ENCODE results near the gene CATSPERB. TPM values are rescaled to one million over a fixed set of nuclear protein-coding genes. Genes with fewer than 3 reads are reported as not detected.
"Not testable (repeated sequence)": the region's sequence is repeated elsewhere in the genome, so short reads cannot be mapped to it uniquely, and the experiment has no call there.

Gene CATSPERB
- total and polyA plus RNA-seq, 3 experiments from 2014 or later = 0.20 to 1.2 (median 1.1) TPM

DNA sequence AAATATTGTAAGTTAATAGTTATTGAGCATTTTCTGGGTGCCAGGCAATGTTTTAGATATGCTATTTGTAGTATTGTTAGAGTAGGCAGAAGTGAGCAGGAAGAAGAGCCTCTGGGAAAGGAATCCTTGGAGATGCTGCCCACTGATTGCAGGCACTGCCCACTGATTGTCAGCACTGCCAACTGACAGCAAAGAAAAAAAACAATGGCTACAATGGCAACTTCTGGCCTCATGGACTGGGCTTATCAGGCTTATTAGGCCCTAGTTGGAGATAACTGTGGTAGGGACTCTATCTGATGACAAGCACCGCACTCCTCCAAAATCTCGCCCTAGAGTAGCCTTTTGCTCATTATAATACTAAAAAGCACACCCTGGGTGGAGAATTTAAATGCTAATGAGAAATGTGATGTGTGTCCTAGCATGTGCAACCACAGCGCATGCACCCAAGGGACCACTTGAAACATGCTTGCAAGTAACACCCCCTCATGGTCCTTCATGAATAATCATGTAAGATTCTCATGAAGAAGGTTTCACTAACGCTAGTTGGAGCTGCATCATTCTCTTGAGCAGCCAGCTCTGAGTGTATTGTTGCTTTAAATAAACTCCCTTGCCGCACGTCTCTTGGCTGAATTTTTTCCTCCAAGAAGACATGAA is 118.3 kb downstream of the CATSPERB start:
- Mint-ChIP-seq H3K36me3 (no peaks in the 10 kb centered on the region), H3K4me3 (no peak overlapping the region)
- CTCF ChIA-PET = no interaction called here

DNA sequence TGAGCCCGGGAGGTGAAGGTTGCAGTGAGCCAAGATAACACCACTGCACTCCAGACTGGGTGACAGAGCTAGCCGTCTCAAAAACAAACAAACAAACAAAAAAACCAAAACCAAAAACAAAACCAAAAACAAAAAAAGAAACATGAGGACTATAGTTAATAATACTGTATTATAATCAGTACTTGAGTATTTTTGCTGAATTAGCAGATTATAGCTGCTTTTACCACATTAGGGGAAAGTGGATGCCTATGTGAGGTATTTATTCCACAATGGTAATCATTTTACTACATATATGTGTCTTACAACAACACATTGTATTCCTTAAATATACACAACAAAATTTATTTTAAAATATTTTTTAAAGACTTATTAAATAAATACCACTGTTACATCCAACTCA is 120.4 kb downstream of the CATSPERB start:
- no peaks in the 10 kb centered on the region for H3K9me3 Mint-ChIP-seq
- Histone ChIP-seq H3K4me1 (ENCODE audit: insufficient read depth, low read length) (no peaks in the 10 kb centered on the region), H3K9me3 (ENCODE audit: low read length) (no peaks in the 10 kb centered on the region), H3K27ac (ENCODE audit: low read depth, low read length) (no peak overlapping the region), H3K36me3 (ENCODE audit: insufficient read depth, low read length) (no peaks in the 10 kb centered on the region), H3K4me3 (ENCODE audit: low read length) (no peak overlapping the region), H3K27me3 (ENCODE audit: insufficient read depth, low read length, poor library complexity, severe bottlenecking) (no peaks in the 10 kb centered on the region)
- H3K36me3 Mint-ChIP-seq = peaks cover 0 to 4% (median 0%) of the 10 kb centered on the region in 3 donors
- no peaks in the 10 kb centered on the region for H3K27me3 Mint-ChIP-seq
- DNase-seq = no peak
- POLR2A ChIA-PET = no interaction called here
- H3K27ac Mint-ChIP-seq = no peak overlapping the region
- CTCF ChIA-PET = no interaction called here
- no peaks in the 10 kb centered on the region for H3K4me1 Mint-ChIP-seq
- H3K4me3 Mint-ChIP-seq = no peak overlapping the region

More for the DNA sequence above, 118.3 kb downstream of the CATSPERB start:
- no peaks in the 10 kb centered on the region for H3K27me3 ChIP-seq (ENCODE audit: insufficient read depth, low read length, poor library complexity, severe bottlenecking)
- H3K4me1 ChIP-seq (ENCODE audit: insufficient read depth, low read length) = no peaks in the 10 kb centered on the region
- H3K27me3 Mint-ChIP-seq = no peaks in the 10 kb centered on the region
- no peak for DNase-seq
- H3K27ac Mint-ChIP-seq = no peak overlapping the region
- no peak overlapping the region for H3K4me3 ChIP-seq (ENCODE audit: low read length)
- no peaks in the 10 kb centered on the region for H3K9me3 Mint-ChIP-seq
- H3K9me3 ChIP-seq (ENCODE audit: low read length) = no peaks in the 10 kb centered on the region
- H3K27ac ChIP-seq (ENCODE audit: low read depth, low read length) = no peak overlapping the region
- POLR2A ChIA-PET = no interaction called here
- no peaks in the 10 kb centered on the region for H3K36me3 ChIP-seq (ENCODE audit: insufficient read depth, low read length)
- H3K4me1 Mint-ChIP-seq = no peaks in the 10 kb centered on the region

DNA sequence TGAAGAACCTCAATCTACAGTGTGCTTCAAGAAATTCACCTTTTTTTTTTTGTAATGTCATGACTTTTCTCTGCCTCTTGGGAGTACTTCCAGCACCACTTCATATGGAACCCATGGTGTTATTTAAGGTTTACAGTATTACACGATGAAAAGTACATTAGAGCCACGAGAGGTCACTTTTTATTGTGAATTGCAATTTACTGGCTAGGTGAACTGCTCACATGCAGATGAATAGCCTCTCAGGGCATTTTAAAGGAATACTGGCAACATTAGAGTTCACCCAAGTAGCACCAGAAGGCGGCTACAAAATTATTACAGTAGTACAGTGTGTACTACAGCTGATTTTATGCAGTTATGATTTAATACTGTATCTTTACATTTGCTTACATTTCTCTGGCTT is 122.7 kb downstream of the CATSPERB start:
- Histone ChIP-seq H3K36me3 (ENCODE audit: insufficient read depth, low read length) (no peaks in the 10 kb centered on the region), H3K4me1 (ENCODE audit: insufficient read depth, low read length) (no peaks in the 10 kb centered on the region), H3K9me3 (ENCODE audit: low read length) (no peaks in the 10 kb centered on the region), H3K27ac (ENCODE audit: low read depth, low read length) (no peak overlapping the region), H3K4me3 (ENCODE audit: low read length) (no peak overlapping the region), H3K27me3 (ENCODE audit: insufficient read depth, low read length, poor library complexity, severe bottlenecking) (no peaks in the 10 kb centered on the region)
- POLR2A ChIA-PET = no interaction called here
- Mint-ChIP-seq H3K36me3 (peaks cover 0 to 4% (median 2%) of the 10 kb centered on the region in 3 donors), H3K27me3 (no peaks in the 10 kb centered on the region), H3K4me1 (no peaks in the 10 kb centered on the region), H3K9me3 (no peaks in the 10 kb centered on the region), H3K4me3 (no peak overlapping the region), H3K27ac (no peak overlapping the region)
- DNase-seq = no peak
- CTCF ChIA-PET = no interaction called here

DNA sequence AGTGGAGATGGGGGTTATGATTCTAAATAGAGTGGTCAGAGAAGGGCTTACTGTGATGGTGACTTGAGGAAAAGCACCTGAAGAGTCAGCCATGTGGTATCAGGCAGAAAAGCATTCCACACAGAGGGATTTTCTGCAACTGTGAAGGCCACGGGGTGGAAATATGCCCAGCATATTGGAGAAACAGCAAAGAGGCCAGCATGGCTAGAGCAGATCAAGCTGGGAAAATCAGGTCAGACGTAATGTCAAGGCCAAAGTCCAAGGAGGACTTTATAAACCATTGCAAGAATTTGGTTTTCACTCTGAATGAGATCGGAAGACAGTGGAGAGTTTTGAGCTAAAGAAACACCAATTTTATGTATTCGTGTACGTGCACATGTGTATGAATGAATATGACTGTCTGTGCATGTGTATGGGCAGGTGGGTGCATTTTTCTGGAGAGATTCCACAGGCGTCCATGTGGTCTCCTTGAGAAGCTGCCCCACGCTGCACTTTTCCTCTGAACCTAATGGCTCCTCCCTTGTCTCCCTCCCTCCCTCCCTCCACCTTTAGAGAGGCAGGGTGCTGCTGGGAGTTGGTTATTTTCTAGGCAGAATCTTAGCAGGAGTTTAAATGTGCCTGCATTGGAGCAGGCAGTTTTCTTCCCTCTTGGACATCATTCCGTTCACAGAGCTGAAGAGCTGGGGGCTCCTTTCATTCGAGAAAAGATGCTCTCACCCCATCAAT is 124.4 kb downstream of the CATSPERB start:
- no peak overlapping the region for H3K27ac ChIP-seq (ENCODE audit: low read depth, low read length)
- no peak overlapping the region for H3K27ac Mint-ChIP-seq
- no peak for DNase-seq
- peaks cover 0 to 4% (median 2%) of the 10 kb centered on the region in 3 donors for H3K36me3 Mint-ChIP-seq
- no peaks in the 10 kb centered on the region for H3K27me3 Mint-ChIP-seq
- ChIA-PET CTCF (no interaction called here), POLR2A (no interaction called here)
- H3K4me1 Mint-ChIP-seq = no peaks in the 10 kb centered on the region
- H3K27me3 ChIP-seq (ENCODE audit: insufficient read depth, low read length, poor library complexity, severe bottlenecking) = no peaks in the 10 kb centered on the region
- no peak overlapping the region for H3K4me3 Mint-ChIP-seq
- H3K36me3 ChIP-seq (ENCODE audit: insufficient read depth, low read length) = no peaks in the 10 kb centered on the region
- H3K9me3 Mint-ChIP-seq = no peaks in the 10 kb centered on the region
- no peak overlapping the region for H3K4me3 ChIP-seq (ENCODE audit: low read length)
- H3K9me3 ChIP-seq (ENCODE audit: low read length) = no peaks in the 10 kb centered on the region
- H3K4me1 ChIP-seq (ENCODE audit: insufficient read depth, low read length) = no peaks in the 10 kb centered on the region

DNA sequence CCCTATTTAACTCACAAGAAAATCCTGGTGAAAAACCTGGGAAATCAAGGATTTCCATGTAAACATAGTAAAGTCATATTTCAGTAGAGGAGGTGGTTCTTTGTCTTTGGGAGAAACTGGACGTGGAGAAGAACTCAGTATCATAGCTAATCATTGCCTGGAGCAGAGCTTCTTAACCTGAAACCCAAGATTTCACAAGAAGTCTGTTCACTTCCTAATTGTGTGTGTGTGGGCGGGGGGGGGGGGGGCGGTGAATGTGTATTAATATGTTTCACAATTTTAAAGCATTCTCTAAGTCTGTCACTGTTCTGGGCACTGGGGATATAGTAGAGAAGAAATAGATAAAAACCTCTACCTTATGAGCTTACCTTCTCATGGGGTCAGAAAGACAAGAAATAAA is 125.0 kb downstream of the CATSPERB start:
- POLR2A ChIA-PET = no interaction called here
- CTCF ChIA-PET = no interaction called here
- no peaks in the 10 kb centered on the region for H3K4me1 Mint-ChIP-seq

DNA sequence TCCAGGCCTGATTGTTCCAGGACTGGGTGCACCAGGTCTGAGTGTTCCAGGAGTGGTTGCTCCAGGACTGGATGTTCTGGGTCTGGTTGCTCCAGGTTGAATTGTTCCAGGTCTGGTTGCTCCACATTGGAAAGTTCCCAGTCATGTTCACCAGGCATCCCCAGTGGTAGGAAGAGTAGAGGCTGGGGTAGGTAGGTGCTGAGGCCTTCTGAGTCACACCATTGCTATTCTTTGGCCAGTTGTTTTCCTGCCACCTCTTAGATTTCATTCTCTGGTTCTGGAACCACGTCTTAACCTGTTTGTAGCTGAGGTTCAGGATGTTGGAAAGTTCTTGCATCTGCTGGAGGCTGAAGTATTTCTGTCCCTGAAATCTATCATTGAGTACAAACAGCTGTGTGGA is 127.3 kb downstream of the CATSPERB start:
- not testable (repeated sequence) for H3K27ac Mint-ChIP-seq

More for the DNA sequence above, 125.0 kb downstream of the CATSPERB start:
- Mint-ChIP-seq H3K27me3 (no peaks in the 10 kb centered on the region), H3K9me3 (no peaks in the 10 kb centered on the region), H3K27ac (no peak overlapping the region), H3K4me3 (no peak overlapping the region), H3K36me3 (peaks cover 0 to 4% (median 2%) of the 10 kb centered on the region in 3 donors)
- no peaks in the 10 kb centered on the region for H3K27me3 ChIP-seq (ENCODE audit: insufficient read depth, low read length, poor library complexity, severe bottlenecking)
- no peak overlapping the region for H3K4me3 ChIP-seq (ENCODE audit: low read length)
- H3K9me3 ChIP-seq (ENCODE audit: low read length) = no peaks in the 10 kb centered on the region
- DNase-seq = no peak
- H3K27ac ChIP-seq (ENCODE audit: low read depth, low read length) = no peak overlapping the region
- no peaks in the 10 kb centered on the region for H3K36me3 ChIP-seq (ENCODE audit: insufficient read depth, low read length)
- H3K4me1 ChIP-seq (ENCODE audit: insufficient read depth, low read length) = no peaks in the 10 kb centered on the region

DNA sequence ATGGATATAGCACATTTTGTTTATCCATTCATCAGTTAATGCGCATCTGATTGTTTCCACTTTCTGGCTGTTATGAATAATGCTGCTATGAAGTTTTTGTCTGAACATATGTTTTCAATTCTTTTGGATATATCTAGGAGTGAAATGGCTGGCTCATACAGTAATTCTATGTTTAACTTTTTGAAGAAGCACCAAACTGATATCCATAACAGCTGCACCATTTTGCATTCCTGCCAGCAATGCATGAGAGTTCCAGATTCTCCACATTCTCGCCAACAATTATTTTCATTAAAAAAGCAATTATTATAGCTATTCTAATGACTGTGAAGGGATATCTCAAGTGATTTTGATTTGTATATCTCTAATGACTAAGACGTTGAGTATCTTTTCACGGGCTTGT is 131.9 kb downstream of the CATSPERB start:
- Histone ChIP-seq H3K4me1 (ENCODE audit: insufficient read depth, low read length) (no peaks in the 10 kb centered on the region), H3K36me3 (ENCODE audit: insufficient read depth, low read length) (no peaks in the 10 kb centered on the region), H3K9me3 (ENCODE audit: low read length) (no peaks in the 10 kb centered on the region), H3K27me3 (ENCODE audit: insufficient read depth, low read length, poor library complexity, severe bottlenecking) (no peaks in the 10 kb centered on the region), H3K4me3 (ENCODE audit: low read length) (no peak overlapping the region), H3K27ac (ENCODE audit: low read depth, low read length) (no peak overlapping the region)
- ChIA-PET CTCF (no interaction called here), POLR2A (no interaction called here)
- no peak for DNase-seq
- peaks cover 0 to 13% (median 5%) of the 10 kb centered on the region in 5 donors for H3K9me3 Mint-ChIP-seq
- H3K27ac Mint-ChIP-seq = no peak overlapping the region
- H3K27me3 Mint-ChIP-seq = peaks cover 0 to 2% of the 10 kb centered on the region in 2 donors
- peaks cover 0 to 8% (median 0%) of the 10 kb centered on the region in 3 donors for H3K36me3 Mint-ChIP-seq
- H3K4me1 Mint-ChIP-seq = no peaks in the 10 kb centered on the region
- no peak overlapping the region for H3K4me3 Mint-ChIP-seq

More for the DNA sequence above, 127.3 kb downstream of the CATSPERB start:
- H3K36me3 ChIP-seq (ENCODE audit: insufficient read depth, low read length); H3K4me1 ChIP-seq (ENCODE audit: insufficient read depth, low read length); H3K36me3 Mint-ChIP-seq; H3K4me1 Mint-ChIP-seq; H3K27me3 ChIP-seq (ENCODE audit: insufficient read depth, low read length, poor library complexity, severe bottlenecking); H3K27ac ChIP-seq (ENCODE audit: low read depth, low read length); POLR2A ChIA-PET; DNase-seq; H3K4me3 ChIP-seq (ENCODE audit: low read length); H3K9me3 ChIP-seq (ENCODE audit: low read length); H3K9me3 Mint-ChIP-seq; H3K27me3 Mint-ChIP-seq; H3K4me3 Mint-ChIP-seq; CTCF ChIA-PET: not testable (repeated sequence)

DNA sequence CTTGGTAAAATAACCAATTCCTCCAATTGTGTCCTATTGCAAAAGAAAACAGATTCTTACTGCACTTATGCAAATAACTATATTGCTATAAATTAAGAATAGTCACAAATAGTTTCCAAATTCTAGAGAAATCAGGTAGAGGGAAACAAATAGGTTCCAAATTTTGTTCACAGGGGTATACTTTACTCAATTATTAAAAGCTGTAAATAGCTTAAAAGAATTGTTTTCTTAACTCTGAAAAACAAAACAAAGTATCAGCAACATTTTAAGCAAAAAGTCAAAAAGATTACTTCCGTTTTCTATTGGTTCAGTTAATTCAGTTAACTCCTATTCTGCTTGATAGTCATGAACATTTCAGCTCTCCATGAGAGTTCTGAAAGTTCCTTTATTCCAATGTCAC is 136.2 kb downstream of the CATSPERB start:
- Histone ChIP-seq H3K9me3 (ENCODE audit: low read length) (no peaks in the 10 kb centered on the region), H3K36me3 (ENCODE audit: insufficient read depth, low read length) (no peaks in the 10 kb centered on the region), H3K4me1 (ENCODE audit: insufficient read depth, low read length) (no peaks in the 10 kb centered on the region), H3K27ac (ENCODE audit: low read depth, low read length) (no peak overlapping the region), H3K4me3 (ENCODE audit: low read length) (no peak overlapping the region), H3K27me3 (ENCODE audit: insufficient read depth, low read length, poor library complexity, severe bottlenecking) (no peaks in the 10 kb centered on the region)
- peaks cover 4 to 18% (median 6%) of the 10 kb centered on the region in 5 donors for H3K9me3 Mint-ChIP-seq
- peaks cover 2 to 3% of the 10 kb centered on the region in 2 donors for H3K27me3 Mint-ChIP-seq
- no peaks in the 10 kb centered on the region for H3K4me1 Mint-ChIP-seq
- ChIA-PET CTCF (interaction anchor here (1.3 kb wide), 1 partner anchor 21 kb away, joined by 4 read pairs; no protein-coding TSS in a partner anchor), POLR2A (no interaction called here)
- no peak overlapping the region for H3K4me3 Mint-ChIP-seq
- H3K36me3 Mint-ChIP-seq = peaks cover 0 to 17% (median 2%) of the 10 kb centered on the region in 3 donors
- DNase-seq = no peak
- no peak overlapping the region for H3K27ac Mint-ChIP-seq
